NT2/D1 (cell line): ENCODE measurements around the gene BIK.
A peak's percentile ranks its signal among the peaks of the same experiment; 100 is the strongest.

ENCODE experiments used
- DNase-seq: peaks from one replicate; pipeline ENCODE4 v3.0.0-alpha.2; 2011; ENCODE audit warnings: low read depth, low spot score
- H3K27me3 ChIP-seq: 2 replicates; pipeline ENCODE4 v1.6.0; 2011; ENCODE audit warnings: mild to moderate bottlenecking; ENCODE audit not compliant: insufficient read length, insufficient read depth
- H3K36me3 ChIP-seq: 2 replicates; pipeline ENCODE4 v1.6.1; 2011; ENCODE audit warnings: mild to moderate bottlenecking, low read length, mixed read lengths; ENCODE audit not compliant: insufficient read depth, insufficient read length
- H3K4me1 ChIP-seq: 2 replicates; pipeline ENCODE4 v1.5.1; 2011; ENCODE audit not compliant: insufficient read depth, insufficient read length
- H3K4me3 ChIP-seq: 2 replicates; pipeline ENCODE4 v1.5.1; 2011; ENCODE audit warnings: low read depth; ENCODE audit not compliant: insufficient read length
- H3K9ac ChIP-seq: 2 replicates; pipeline ENCODE4 v1.6.0; 2011; ENCODE audit warnings: low read depth; ENCODE audit not compliant: insufficient read length
- H3K9me3 ChIP-seq: 2 replicates; pipeline ENCODE4 v1.5.1; 2011; ENCODE audit warnings: mild to moderate bottlenecking, low read length; ENCODE audit not compliant: insufficient read depth
- SUZ12 ChIP-seq: IDR thresholded peaks from 2 replicates; pipeline ENCODE4 v1.6.1; 2011; ENCODE audit not compliant: insufficient read length, insufficient read depth; ENCODE audit errors: extremely low read depth
- YY1 ChIP-seq: IDR thresholded peaks from 2 replicates; pipeline ENCODE4 v1.6.1; 2011; ENCODE audit not compliant: insufficient read length, insufficient read depth
- ZNF274 ChIP-seq: IDR thresholded peaks from 2 replicates; pipeline ENCODE4 v1.6.1; 2011; ENCODE audit warnings: mild to moderate bottlenecking, low read depth, low read length

BIK gene

DNA sequence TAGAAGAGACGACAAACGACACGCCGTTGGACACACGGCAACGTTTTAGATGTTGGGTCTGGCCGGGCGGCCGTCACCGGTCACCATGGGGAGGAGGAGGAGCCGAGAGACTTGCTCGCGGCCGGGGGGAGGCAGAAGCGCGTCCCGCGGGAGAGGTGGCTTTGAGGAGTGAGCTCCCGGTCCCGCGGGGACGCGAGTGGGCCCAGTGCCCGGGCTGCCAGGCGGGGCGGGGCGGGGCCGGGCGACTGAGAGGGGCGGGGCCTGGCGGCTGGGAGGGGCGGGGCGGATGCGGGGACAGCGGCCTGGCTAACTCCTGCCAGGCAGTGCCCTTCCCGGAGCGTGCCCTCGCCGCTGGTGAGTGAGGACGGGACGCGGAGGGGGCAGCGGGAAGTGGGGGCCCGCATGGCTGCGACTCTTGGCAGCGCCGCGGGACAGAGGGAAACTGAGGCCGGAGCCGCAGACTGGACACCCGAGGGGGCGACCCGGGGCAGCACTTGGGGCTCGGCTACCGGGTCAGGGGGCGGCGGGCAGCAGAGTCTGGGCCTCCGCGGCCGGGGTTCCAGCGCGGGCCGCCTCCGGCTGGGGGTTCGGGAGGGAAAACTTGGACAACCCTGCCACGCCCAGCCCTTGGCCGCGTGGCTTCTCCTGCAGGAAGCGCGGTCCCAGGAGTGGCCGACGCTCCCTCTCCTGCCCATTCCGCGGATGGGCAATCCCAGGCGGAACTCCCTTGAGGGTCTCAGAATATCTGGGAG lies 40.9 kb downstream of the BIK start, which contains the start of gene TSPO:
Gene TSPO (plus strand): TSS at position 309 of the 752 bp plus-strand sequence. CDS start 7,680 bp downstream, outside the sequence.
- H3K9me3 ChIP-seq, result no peaks in the 10 kb centered on the region
- H3K27me3 ChIP-seq, result peaks cover 21% of the 10 kb centered on the region
- H3K4me3 ChIP-seq, result peak within 1 kb of the TSS; percentile 54
- H3K36me3 ChIP-seq, result no peaks in the 10 kb centered on the region
- no peak for DNase-seq
- peaks cover 15% of the 10 kb centered on the region for H3K4me1 ChIP-seq
- H3K9ac ChIP-seq, result peak within 1 kb of the TSS; percentile 77
- TF ChIP-seq SUZ12 (no peak), ZNF274 (no peak), YY1 (no peak)

DNA sequence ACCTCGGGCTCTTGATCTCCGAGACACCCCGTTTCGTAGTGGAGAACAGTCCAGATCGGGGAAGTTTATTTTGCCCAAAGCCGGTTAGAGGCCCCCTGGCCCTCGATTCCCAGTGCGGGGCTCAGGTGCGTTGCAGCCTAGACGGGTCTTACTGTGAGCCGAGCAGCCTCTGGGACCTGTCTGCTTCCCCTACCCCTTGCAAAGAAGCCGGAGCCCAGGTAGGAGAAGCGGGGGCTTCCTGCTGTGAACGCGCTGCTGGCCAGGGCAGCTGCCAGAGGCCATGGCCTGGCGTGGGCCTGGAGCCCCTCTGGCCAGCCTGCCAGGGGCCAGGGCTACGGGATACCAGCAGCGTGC lies 41.4 kb downstream of the BIK start:
- DNase-seq, result no peak
- no peak for TF ChIP-seq SUZ12
- no peak for TF ChIP-seq ZNF274
- no peak for TF ChIP-seq YY1
- H3K4me3 ChIP-seq, result peak overlapping the region; percentile 54

DNA sequence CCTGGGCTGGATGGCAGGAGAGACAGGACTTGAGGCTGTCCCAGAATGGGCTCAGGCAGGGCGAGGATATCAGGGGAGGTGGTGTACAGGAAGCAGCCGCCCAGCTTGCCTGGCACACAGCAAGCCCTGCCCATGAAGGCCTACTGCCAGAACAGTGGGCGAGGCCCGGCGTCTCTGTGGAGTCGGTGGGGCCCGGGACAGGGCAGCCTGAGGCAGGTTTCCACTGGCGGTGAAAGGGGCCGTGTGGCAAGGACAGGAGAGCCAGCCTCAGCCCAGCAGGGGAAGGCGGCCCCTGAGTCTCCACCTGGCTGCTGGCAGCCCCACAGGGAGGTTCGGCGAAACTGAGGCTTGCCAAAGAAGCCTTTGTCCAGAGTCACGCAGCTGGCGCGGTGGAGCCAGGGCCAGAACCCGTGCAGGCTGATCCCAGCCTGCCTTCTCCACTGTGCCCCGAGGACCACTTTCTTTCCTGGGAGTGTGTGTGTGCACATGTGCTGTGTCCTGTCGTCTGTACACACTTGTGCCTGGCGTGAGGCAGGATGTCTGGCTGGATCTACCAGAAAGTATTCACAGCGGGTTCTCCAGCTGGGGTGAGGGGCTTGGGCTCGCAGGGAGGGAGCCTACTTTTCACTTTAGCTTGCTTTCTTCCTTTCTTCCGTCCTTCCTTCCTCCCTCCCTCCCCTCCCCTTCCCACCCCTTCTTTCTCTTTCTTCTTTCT lies 42.0 kb downstream of the BIK start:
- Histone ChIP-seq H3K4me1 (peaks cover 15% of the 10 kb centered on the region), H3K27me3 (peaks cover 21% of the 10 kb centered on the region), H3K9ac (peak overlapping the region; percentile 77), H3K36me3 (no peaks in the 10 kb centered on the region), H3K4me3 (no peak overlapping the region), H3K9me3 (no peaks in the 10 kb centered on the region)
- TF ChIP-seq ZNF274, result no peak
- no peak for DNase-seq

More for the DNA sequence above, 41.4 kb downstream of the BIK start:
- Histone ChIP-seq H3K9ac (peak overlapping the region; percentile 77), H3K4me1 (peaks cover 15% of the 10 kb centered on the region), H3K27me3 (peaks cover 21% of the 10 kb centered on the region), H3K9me3 (no peaks in the 10 kb centered on the region), H3K36me3 (no peaks in the 10 kb centered on the region)

DNA sequence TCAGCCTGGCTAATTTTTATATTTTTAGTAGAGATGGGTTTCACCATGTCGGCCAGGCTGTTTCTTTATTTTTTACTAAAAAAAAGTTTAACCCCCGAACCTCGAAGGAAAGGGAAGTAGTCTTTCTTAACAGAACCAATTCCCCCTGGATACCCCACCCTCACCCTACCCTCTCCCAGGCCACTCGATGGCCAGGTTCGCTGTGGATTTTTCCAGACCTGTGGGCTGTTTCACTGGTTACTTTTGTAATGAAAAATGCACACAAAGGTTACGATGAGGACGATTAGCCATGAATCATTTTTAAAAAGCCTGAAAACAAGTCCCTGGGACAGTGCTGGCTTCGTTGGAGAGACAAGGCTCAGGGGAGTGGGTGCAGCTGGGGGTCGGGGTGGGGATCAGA lies 43.3 kb downstream of the BIK start:
- peaks cover 18% of the 10 kb centered on the region for H3K4me1 ChIP-seq
- no peak overlapping the region for H3K4me3 ChIP-seq
- H3K36me3 ChIP-seq, result no peaks in the 10 kb centered on the region
- H3K27me3 ChIP-seq, result peaks cover 21% of the 10 kb centered on the region
- TF ChIP-seq YY1, result no peak
- no peaks in the 10 kb centered on the region for H3K9me3 ChIP-seq
- DNase-seq, result no peak
- H3K9ac ChIP-seq, result no peak overlapping the region

DNA sequence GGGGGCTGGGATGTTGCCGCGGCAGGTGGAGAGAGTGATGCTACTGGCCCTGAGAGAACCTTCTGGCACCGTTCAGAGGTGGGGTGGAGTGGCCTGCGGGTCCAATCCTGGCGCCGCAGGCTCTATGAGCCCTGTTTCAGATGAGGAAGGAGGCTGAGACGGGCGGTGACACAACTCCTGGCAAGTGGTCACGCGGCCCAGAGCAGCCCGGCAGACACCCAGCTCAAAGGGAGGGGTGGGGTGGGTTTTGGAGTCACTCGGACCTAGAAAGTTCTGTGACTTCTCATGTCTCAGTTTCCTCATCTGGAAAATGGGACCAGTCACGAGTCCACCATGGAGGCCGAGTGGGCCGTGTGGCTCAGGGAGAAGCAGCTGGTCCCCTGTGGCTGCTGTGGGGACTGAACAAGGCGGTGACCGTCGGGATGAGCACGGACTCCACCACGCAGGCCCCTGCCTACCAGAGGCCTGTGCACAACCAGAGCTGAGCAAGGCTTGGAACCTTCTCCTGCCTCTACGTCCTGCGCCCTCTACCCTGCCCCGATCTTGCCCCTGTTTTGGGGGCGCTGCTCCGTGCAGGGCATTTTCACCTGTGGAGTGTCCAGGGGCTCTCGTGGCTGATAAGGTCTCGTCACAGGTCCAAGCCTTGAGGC lies 44.5 kb downstream of the BIK start:
- H3K9ac ChIP-seq, result no peak overlapping the region

DNA sequence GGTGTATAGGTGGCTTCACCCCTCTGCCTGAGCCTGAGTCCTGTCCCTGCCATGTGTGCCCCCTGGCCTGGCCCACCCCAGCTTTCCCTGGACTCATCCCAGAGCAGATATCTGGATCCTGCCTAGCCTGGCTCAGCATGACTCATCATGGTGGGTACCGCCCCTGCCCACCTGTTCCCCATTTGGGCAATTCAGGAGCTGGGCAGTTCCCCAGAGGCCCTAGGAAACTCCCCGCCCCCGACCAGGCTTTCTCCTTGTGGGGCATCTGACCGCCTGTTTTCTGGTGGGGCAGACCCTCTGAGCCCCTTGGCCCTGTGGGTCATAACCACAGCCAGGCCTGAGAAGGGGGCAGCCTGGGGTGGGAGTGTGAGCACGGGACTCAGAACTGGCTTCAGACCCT lies 45.2 kb downstream of the BIK start:
- H3K27me3 ChIP-seq, result peaks cover 17% of the 10 kb centered on the region
- H3K4me1 ChIP-seq, result peaks cover 19% of the 10 kb centered on the region
- no peak for DNase-seq
- H3K36me3 ChIP-seq, result no peaks in the 10 kb centered on the region
- no peaks in the 10 kb centered on the region for H3K9me3 ChIP-seq
- no peak overlapping the region for H3K9ac ChIP-seq
- TF ChIP-seq YY1, result no peak
- TF ChIP-seq ZNF274, result no peak
- TF ChIP-seq SUZ12, result no peak
- no peak overlapping the region for H3K4me3 ChIP-seq

More for the DNA sequence above, 44.5 kb downstream of the BIK start:
- Histone ChIP-seq H3K36me3 (no peaks in the 10 kb centered on the region), H3K27me3 (peaks cover 21% of the 10 kb centered on the region), H3K4me1 (peaks cover 21% of the 10 kb centered on the region), H3K4me3 (no peak overlapping the region), H3K9me3 (no peaks in the 10 kb centered on the region)
- TF ChIP-seq SUZ12 (no peak), YY1 (no peak), ZNF274 (no peak)
- no peak for DNase-seq

DNA sequence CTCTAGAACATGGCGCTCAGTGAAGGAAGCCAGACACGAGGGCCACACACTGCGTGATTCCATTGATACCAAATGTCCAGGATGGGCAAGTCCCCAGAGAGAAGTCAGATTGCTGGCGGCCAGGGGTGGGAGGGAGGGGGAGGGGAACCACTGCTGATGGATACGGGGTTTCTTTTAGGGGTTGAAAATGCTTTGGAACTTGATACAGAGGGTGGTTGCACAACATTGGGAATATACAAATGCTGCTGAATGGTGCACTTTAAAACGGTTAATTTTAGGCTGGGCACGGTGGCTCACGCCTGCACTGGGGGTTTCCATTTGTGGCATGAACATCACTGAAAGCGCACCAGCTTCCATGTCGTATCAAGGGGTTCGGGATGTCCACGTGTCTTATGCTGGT lies 45.9 kb downstream of the BIK start:
- Histone ChIP-seq H3K27me3 (peaks cover 12% of the 10 kb centered on the region), H3K9me3 (no peaks in the 10 kb centered on the region), H3K4me3 (no peak overlapping the region), H3K9ac (no peak overlapping the region), H3K4me1 (peaks cover 15% of the 10 kb centered on the region), H3K36me3 (no peaks in the 10 kb centered on the region)
- DNase-seq, result no peak
- TF ChIP-seq SUZ12 (no peak), ZNF274 (no peak), YY1 (no peak)
